ENCODE data around the gene KIAA1328. TPM values are rescaled to one million over a fixed set of nuclear protein-coding genes. Genes with fewer than 3 reads are reported as not detected.

Gene KIAA1328
- total RNA-seq, 1 donor from 2014 or later, result 9.5 TPM

DNA sequence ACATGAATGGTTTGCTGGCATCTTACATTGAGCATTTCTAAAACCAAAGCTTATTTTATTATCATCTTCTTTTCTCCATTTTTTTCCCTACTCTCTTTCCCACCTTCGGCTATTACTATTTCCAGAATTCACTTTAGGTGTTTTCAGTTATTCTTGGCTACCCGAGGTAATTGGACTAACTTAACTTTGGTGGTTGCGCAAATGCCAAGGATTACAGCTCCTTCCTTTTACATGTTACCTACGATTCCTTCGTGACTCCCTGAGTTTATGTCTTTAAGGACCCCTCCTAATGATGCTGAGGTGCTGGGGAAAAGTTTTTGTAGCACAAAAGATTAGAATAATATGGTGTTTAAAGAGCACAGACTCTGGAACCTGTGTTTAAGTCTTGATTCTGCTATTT, 14.3 kb downstream of the KIAA1328 start:
- H3K27ac Mint-ChIP-seq (ENCODE audit: unreplicated experiment), result no peak overlapping the region
- TF ChIP-seq, protein P1, sequence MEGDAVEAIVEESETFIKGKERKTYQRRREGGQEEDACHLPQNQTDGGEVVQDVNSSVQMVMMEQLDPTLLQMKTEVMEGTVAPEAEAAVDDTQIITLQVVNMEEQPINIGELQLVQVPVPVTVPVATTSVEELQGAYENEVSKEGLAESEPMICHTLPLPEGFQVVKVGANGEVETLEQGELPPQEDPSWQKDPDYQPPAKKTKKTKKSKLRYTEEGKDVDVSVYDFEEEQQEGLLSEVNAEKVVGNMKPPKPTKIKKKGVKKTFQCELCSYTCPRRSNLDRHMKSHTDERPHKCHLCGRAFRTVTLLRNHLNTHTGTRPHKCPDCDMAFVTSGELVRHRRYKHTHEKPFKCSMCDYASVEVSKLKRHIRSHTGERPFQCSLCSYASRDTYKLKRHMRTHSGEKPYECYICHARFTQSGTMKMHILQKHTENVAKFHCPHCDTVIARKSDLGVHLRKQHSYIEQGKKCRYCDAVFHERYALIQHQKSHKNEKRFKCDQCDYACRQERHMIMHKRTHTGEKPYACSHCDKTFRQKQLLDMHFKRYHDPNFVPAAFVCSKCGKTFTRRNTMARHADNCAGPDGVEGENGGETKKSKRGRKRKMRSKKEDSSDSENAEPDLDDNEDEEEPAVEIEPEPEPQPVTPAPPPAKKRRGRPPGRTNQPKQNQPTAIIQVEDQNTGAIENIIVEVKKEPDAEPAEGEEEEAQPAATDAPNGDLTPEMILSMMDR (IDR thresholded peaks at IDR 0.05; ENCODE audit: partially characterized antibody, unreplicated experiment), result no peak
- no peak overlapping the region for H3K4me3 Mint-ChIP-seq (ENCODE audit: unreplicated experiment)
- H3K9me3 Mint-ChIP-seq (ENCODE audit: unreplicated experiment), result no peaks in the 10 kb centered on the region
- no peaks in the 10 kb centered on the region for H3K27me3 Mint-ChIP-seq (ENCODE audit: unreplicated experiment)
- H3K4me1 Mint-ChIP-seq (ENCODE audit: low read depth, unreplicated experiment), result no peaks in the 10 kb centered on the region
- H3K36me3 Mint-ChIP-seq (ENCODE audit: unreplicated experiment), result no peaks in the 10 kb centered on the region
- no peak for DNase-seq

DNA sequence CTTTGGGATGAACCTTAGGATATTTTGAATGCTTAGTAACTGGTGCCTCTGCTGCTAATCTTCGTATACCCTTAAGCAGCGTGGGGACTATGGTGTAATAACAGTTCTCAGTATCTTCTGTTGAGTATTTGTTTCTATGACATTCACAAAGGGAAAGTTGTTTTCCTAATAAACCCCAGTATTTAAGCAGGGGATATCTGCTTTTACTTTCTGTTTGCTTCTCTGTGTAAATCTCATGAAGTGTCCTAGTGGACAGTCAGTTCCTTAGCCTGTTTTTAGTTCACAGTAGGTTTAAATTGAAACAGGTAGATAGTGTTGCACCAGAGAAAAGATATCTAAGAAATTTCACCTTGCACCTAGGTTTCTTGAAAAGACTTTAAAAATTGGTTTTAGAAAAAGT, 14.9 kb downstream of the KIAA1328 start:
- Mint-ChIP-seq H3K4me1 (ENCODE audit: low read depth, unreplicated experiment) (no peaks in the 10 kb centered on the region), H3K27me3 (ENCODE audit: unreplicated experiment) (no peaks in the 10 kb centered on the region)
- TF ChIP-seq, protein P1 (IDR thresholded peaks at IDR 0.05; ENCODE audit: partially characterized antibody, unreplicated experiment), result no peak

DNA sequence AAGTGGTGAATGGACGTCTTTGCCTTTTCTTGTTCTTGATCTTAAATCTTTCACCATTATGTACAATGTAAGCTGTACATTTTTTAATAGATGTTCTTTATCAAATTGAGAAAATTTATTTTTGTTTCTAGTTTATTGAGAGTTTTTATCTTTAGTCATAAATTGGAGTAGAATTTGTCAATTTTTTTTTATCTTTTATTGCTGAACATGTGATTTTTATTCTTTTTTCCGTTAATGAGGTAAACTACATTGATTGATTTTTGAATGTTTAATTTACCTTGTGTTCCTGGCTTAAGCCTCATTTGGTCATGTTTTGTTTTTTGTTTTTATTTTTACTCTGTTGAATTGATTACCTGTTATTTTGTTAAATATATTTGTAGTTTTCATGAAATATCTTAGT, 19.7 kb downstream of the KIAA1328 start:
- H3K27me3 Mint-ChIP-seq (ENCODE audit: unreplicated experiment), result no peaks in the 10 kb centered on the region

More for the DNA sequence above, 14.9 kb downstream of the KIAA1328 start:
- Mint-ChIP-seq H3K4me3 (ENCODE audit: unreplicated experiment) (no peak overlapping the region), H3K27ac (ENCODE audit: unreplicated experiment) (no peak overlapping the region), H3K9me3 (ENCODE audit: unreplicated experiment) (no peaks in the 10 kb centered on the region), H3K36me3 (ENCODE audit: unreplicated experiment) (no peaks in the 10 kb centered on the region)
- DNase-seq, result no peak

DNA sequence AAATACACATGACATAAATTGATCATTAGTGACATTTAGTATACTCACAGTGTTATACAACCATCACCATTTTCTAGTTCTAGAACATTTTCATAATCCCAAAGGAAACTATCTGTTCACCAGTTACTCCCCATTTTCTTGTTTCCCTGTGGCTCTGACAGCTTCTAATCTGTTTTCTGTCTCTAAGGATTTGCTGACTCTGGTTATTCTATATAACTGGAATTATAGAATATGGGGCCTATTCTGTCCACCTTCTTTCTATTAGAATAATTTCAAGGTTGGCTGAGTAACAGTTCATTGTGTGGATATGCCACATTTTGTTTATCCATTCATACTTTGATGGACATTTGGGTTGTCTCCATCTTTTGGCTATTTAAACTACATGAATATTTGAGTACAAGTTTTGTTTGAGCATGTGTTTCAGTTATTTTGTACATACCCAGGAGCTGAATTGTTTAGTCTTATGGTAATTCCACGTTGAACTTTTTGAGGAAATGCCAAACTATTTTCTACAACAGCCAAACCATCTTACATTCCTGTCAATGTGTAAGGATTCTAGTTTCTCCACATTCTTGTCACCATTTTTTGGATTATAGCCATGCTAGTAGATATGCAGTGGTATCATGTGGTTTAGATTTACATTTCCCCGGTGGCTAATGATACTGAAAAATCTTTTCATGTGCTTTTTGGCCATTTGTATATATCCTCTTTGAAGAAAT, 20.5 kb downstream of the KIAA1328 start:
- TF ChIP-seq, protein P1 (IDR thresholded peaks at IDR 0.05; ENCODE audit: partially characterized antibody, unreplicated experiment), result no peak
- Mint-ChIP-seq H3K9me3 (ENCODE audit: unreplicated experiment) (peaks cover 2% of the 10 kb centered on the region), H3K4me1 (ENCODE audit: low read depth, unreplicated experiment) (no peaks in the 10 kb centered on the region), H3K27me3 (ENCODE audit: unreplicated experiment) (no peaks in the 10 kb centered on the region), H3K4me3 (ENCODE audit: unreplicated experiment) (no peak overlapping the region), H3K36me3 (ENCODE audit: unreplicated experiment) (peaks cover 16% of the 10 kb centered on the region), H3K27ac (ENCODE audit: unreplicated experiment) (no peak overlapping the region)
- DNase-seq, result no peak

More for the DNA sequence above, 19.7 kb downstream of the KIAA1328 start:
- H3K9me3 Mint-ChIP-seq (ENCODE audit: unreplicated experiment), result peaks cover 2% of the 10 kb centered on the region
- H3K4me3 Mint-ChIP-seq (ENCODE audit: unreplicated experiment), result no peak overlapping the region
- H3K36me3 Mint-ChIP-seq (ENCODE audit: unreplicated experiment), result peaks cover 16% of the 10 kb centered on the region
- no peaks in the 10 kb centered on the region for H3K4me1 Mint-ChIP-seq (ENCODE audit: low read depth, unreplicated experiment)
- no peak overlapping the region for H3K27ac Mint-ChIP-seq (ENCODE audit: unreplicated experiment)
- DNase-seq, result no peak
- TF ChIP-seq, protein P1 (IDR thresholded peaks at IDR 0.05; ENCODE audit: partially characterized antibody, unreplicated experiment), result no peak

DNA sequence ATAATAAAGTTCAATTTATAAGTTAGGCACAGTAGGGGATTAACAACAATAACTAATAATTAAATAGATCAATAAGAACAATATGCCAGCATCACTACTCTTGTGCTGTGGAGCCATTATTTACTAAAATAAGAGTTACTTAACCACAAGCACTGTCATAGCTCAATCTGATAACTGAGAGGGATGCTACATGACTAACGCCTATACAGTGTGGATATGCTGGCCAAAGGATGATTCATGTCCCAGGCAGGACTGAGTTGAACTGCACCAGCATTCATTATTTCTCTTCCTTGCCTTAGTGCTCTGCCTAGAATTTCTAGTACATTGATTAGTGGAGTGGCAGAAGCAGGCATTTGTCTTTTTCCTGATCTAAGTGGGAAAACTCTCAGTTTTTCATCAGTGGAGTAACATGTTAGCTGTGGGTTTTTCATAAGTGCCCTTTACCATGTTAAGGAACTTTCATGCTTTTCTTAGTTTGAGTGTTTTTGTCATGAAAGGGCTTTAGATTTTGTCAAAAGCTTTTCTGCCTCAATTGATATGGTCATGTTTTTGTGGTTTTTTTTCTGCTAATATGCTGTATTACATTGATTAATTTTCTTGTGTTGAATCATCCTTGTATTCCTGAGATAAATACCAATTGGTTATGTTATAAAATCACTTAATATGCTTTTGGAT, 21.7 kb downstream of the KIAA1328 start:
- Mint-ChIP-seq H3K4me1 (ENCODE audit: low read depth, unreplicated experiment) (no peaks in the 10 kb centered on the region), H3K27ac (ENCODE audit: unreplicated experiment) (no peak overlapping the region), H3K27me3 (ENCODE audit: unreplicated experiment) (no peaks in the 10 kb centered on the region), H3K4me3 (ENCODE audit: unreplicated experiment) (no peak overlapping the region), H3K9me3 (ENCODE audit: unreplicated experiment) (peaks cover 2% of the 10 kb centered on the region), H3K36me3 (ENCODE audit: unreplicated experiment) (peaks cover 16% of the 10 kb centered on the region)
- no peak for DNase-seq
- TF ChIP-seq, protein P1 (IDR thresholded peaks at IDR 0.05; ENCODE audit: partially characterized antibody, unreplicated experiment), result no peak
